Activated T-helper 1 cell treated with anti-CD3 and anti-CD28 coated beads, Interleukin-2, amount 50 U/mL, for 16 hours (primary cell): ENCODE results near the gene L1CAM.

Source experiments
- DNase-seq, 2 donors: peaks; one replicate each; pipeline ENCODE4 v3.0.0-alpha.2; 2020; ENCODE audit warnings: low read depth in 1 of 2, low spot score in 1 of 2

The L1CAM gene

DNA sequence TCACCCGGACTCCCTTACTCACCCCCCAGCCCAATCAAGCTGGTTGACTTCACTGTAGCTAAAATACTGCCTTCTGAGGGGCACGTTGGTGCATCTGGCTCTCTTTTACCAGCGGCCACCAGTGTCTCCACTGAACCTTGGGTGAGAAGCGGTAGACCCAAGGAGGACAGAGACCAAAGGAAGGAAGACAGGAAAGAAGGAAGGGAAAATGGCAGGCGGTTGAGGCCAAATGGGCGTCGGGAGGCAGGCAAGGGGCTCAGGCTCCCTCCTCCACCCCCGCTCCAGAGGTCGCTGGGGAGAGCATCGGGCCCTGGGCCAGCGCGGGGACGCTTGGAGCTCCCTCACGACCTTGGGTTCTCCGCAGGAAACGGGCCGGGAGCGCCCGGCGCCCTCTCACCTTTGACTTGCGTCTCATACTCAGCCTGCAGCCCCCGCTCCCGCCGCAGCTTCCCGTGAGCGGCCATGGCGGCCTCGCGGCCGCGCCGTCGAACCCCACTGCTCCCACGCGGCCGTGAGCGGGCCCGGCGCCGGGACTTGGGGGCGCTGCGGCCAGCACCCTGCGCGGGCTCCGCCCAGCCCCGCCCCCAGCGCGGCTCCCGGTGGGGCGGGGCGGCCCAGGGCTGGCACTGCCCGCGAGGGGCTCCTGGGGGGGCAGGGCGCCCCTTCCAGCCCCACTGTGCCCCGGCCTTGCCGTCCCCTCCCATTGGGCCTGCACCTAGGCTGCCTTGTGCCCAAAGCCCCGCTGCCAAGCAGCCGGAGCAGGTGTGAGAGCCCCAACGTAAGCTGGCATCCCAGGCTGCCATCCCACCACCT is 40.0 kb upstream of the L1CAM start, which contains the start of gene ARHGAP4:
Gene ARHGAP4 (minus strand): TSS at position 526 of the 813 bp plus-strand sequence. CDS start 62 bp downstream, at position 464.
- DNase-seq, result peak in 1 of 2 donors; percentile 29

DNA sequence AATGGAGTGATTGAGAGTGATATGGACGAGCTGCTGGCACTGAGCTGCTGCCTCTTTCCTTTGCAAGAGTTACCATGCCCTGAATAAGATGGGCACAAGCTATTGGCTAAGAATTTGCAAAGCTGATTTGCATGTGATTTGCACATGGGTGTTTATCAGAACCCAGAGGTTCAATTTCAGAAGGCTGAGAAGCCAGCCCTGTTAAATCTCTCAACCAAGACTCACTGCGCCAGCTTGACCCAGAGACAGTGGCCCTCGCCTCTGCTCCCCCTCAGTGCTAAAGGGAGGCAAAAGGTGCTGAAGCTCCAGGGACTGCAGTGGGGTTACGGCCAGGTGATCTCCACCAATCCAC is 39.4 kb upstream of the L1CAM start:
- no peak for DNase-seq

GRCh38 chrX:153924149-153924861 is 38.3 kb upstream of the L1CAM start:
- peak in 1 of 2 donors; percentile 11 for DNase-seq

DNA sequence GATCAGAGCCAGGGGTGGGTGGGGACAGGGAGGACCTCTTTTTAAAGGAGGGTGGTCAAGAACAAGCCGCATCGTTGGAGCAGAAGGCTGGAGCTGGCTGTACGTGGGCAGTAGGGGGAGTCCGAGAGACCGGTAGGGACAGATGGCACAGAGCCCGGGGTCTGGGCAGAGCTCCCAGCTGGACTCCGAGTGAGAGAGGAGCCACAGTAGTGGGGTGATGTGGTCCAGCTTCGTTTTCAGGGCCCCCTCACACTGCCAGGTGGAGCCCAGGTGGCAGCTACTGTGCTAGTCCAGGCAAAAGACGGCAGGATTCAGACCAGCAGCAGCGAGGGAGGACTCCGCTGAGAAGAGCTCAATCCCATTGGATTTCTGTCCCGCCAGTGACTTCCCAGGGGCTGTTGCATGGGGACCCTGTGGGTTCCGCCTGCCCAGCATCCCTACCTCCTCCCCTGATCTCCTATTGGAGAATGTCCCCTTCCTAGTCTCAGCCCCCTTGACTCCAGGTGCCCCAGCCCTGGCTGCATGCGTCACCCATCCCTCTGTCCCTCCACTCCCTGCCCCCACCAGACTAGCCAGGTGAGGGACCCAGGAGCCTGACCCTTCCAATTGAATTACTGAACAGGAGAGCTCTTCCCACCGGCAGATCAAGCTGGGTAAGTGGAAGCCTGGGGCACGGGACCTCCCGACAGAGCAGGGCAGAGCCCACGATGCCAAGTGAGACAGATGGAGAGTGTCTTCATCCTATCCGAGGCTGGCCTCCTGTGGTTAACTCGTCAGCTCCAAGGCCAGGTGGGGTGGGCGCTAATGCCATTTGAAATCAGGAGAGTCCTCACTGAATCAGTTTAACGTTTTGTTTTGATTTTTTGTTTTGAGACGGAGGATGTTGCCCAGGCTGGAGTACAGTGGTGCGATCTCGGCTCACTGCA is 37.2 kb upstream of the L1CAM start:
- DNase-seq, result no peak

DNA sequence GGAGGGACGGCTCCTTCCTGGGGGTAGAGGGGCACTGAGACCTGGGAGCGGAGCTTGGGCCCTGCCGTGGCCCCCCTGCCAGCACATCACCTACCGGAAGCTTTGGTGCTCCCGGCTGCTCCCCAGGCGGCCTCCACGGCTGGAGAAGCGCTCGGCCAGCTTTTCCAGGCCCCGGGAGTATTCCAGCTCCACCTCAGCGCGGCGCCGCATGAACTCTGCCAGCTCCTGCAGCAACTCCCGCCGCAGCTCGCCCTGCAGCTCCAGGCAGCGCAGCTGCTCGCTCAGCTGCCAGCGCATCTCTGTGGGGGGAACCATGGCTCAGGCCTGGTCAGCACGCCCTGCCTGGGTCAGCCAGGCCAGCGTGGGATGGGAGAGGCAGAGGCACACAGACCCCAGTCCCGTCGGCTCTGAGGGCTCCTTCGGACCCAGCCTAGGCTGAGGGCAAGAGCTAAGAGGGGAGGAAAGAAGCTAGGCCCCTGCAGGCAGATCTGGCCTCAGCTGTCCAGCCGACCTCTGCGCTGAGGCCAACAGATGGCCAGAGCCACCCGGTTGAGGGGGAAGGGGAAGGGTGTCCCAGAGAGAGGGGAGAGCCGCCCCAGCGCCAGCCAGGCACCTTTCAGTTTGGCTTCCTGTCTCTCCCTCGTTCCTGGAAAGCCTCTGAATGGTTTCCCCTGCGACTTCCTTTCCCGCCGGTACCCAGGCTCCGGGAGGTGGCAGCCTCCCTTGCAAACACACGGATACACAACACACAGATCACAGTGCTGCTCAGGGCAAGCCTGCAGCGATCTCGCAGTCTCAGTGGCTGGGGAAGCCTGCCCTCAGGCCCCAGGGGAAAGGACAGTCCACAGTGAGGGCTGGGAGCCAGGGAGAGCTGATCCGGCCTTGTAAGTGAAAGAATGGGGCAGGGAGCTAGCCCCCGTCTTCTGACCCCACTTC is 35.8 kb upstream of the L1CAM start:
- DNase-seq, result no peak

DNA sequence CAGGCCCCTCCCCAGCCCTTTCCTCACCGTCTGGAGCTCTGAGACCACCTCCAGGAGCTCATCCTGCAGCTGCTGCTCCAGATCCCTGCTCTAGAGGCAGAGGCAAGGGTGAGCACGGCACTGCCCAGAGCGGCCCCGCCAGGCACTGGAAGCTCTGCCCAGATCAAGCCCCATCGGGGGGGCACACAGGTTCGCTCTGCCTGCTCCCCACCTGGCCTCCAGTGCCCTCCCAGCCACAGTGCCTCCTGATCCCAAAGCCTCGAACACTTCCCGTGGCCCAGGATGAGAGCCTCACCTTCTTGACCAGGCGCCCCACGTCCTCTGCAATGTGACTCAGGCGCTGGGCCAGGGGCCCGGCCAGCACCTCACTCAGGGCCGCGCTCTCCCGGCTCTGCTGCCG is 35.1 kb upstream of the L1CAM start:
- no peak for DNase-seq

GRCh38 chrX:153920546-153920945 is 34.6 kb upstream of the L1CAM start:
- DNase-seq, result no peak

DNA sequence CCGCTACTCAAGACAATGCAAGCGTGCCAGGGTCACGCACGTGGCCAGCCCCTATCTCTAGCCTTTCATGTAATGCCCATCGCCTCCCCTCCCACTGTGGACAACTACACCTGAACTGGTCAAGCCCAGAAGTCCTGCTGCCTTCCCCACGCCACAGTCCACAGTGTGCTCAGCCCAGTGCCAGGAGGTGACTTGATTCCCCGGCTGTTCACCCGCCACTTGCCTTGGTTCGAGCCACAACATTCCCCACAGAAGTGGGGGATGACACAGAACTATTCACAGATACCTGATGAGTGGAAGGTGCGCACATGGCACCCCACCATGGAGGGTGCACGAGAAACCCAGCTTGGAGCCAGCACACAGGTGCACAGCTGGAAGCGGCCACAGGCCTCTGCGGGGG is 33.3 kb upstream of the L1CAM start:
- no peak for DNase-seq

DNA sequence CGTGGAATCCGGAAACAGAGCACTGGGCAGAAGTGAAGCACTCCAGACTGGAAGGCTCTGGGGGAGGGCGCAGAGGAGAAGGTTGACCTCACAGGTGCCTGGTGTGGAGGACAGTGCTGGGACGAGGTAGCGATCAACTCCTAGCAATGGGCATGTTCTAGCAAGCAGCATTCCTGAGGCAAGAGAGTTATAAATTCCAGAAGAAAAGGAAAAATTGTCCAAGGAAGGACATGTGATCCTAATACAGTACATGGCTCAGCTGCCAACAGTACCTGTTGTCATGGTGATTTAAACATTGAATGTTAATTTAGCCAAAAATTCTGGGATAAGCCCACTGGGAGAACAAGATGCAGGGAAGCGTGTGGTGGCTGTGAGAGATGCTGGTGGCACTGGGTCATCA is 31.9 kb upstream of the L1CAM start:
- no peak for DNase-seq

DNA sequence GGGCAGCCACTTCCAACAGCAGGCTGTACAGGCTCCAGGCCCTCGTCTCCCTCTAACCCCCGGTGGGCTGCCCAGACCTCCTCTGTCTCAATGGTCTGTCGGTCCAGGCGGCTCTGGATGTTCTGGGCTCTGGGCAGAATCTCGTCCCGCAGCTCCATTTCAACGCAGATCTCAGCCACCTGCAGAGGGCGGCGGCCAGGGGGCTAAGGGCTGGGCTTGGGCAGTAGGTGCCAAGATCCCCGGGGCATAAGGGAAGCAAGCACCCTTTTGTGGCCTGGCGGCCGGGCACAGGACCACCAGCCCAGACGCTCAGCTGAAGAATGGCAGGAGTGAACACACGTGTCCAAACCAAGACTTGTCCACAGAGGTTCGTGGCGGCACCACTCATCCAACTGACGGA is 27.7 kb upstream of the L1CAM start:
- no peak for DNase-seq

DNA sequence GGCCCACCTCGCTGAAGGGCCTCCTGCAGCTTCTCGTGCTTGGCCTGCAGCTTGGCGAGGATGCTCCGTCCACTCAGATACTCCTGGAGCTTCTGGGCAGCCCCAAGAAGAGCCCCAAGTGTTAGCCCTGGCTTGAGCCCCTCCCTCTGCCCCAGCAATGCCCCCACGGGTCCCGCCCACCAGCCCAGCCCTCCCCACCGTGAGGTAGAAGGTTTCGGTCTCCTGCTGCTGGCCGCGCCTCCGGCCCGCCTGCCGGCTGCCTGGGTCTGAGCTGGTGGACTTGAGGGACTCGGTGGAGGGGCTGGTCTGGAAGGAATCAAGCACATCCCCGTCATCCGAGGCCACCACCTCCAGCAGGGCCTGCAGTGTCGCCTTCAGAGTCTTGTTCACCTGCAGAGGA is 27.2 kb upstream of the L1CAM start:
- no peak for DNase-seq

DNA sequence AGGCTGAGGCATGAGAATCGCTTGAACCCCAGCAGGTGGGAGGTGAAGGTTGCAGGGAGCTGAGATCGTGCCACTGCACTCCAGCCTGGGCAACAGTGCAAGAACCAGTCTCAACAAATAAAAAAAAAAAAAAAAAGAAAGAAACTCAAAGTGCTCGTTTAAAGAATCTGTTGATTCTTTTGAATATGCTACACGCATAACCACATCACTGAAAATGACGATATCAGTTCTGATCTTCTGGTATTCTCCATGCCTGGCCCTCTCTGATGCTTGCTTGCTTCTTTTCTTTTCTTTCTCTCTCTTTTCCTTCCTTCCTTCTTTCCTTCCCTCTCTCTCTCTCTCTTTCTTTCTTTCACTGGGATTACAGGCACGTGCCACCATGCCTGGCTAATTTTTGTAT is 25.8 kb upstream of the L1CAM start:
- no peak for DNase-seq

GRCh38 chrX:153910446-153910845 is 24.5 kb upstream of the L1CAM start:
- no peak for DNase-seq

DNA sequence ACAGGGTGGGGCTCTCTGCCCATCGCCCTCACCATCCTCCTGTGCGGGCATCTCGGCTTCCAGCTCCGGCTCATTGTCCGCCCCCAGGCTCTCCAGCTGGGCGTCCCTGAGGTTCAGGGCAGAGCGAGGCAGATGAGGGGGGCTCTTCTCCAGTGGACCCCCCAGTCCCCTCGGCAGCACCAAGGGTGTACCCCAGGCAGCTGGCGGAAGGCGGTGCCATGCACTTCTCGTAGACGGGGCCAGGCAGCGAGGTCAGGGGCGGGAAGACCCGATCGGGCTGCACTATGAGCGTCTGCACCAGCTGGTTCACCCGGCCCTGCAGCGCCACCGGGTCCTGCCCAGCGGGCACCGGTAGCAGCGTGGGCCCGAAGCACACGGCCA is 24.0 kb upstream of the L1CAM start:
- no peak for DNase-seq

GRCh38 chrX:153909024-153909979 is 23.3 kb upstream of the L1CAM start:
- no peak for DNase-seq

GRCh38 chrX:153908219-153908860 is 22.4 kb upstream of the L1CAM start:
- no peak for DNase-seq

DNA sequence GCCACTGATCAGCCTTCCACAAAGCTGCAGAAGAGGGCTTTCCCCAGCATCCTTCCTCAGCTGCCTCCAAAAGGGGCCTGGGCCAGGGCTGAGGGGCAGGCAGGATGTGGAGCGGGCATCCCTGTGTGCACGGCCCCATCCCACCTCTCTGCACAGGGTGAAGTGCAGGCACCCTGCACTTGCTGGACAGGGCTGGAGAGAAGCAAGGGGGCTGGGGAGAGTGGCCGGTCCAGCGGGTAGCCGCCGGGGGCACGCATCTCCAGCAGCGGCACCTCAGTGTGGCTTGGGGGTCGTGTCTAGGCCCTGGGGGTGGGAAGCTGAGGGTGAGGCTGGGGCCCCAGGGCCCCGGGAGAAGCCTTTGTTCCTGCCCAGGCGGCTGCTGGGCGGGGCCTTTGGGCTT is 21.5 kb upstream of the L1CAM start:
- DNase-seq, result no peak

DNA sequence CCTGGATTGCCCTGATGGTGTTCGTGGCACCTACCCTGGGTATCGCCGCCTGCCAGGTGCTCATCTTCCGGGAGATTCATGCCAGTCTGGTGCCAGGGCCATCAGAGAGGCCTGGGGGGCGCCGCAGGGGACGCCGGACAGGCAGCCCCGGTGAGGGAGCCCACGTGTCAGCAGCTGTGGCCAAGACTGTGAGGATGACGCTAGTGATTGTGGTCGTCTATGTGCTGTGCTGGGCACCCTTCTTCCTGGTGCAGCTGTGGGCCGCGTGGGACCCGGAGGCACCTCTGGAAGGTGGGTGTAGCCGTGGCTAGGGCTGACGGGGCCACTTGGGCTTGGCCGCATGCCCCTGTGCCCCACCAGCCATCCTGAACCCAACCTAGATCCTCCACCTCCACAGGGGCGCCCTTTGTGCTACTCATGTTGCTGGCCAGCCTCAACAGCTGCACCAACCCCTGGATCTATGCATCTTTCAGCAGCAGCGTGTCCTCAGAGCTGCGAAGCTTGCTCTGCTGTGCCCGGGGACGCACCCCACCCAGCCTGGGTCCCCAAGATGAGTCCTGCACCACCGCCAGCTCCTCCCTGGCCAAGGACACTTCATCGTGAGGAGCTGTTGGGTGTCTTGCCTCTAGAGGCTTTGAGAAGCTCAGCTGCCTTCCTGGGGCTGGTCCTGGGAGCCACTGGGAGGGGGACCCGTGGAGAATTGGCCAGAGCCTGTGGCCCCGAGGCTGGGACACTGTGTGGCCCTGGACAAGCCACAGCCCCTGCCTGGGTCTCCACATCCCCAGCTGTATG is 20.3 kb upstream of the L1CAM start:
- no peak for DNase-seq
